ENCODE results near the gene HSPA4. TPM values are rescaled to one million over a fixed set of nuclear protein-coding genes. Genes with fewer than 3 reads are reported as not detected.
A peak's percentile ranks its signal among the peaks of the same experiment; 100 is the strongest.

HSPA4 gene
- total and polyA plus RNA-seq, 4 donors, result 33.0 to 102 (median 62.5) TPM

GRCh38 chr5:133048993-133049725, 2.7 kb upstream of the HSPA4 start:
- H3K4me3 ChIP-seq, result no peak overlapping the region
- H3K36me3 ChIP-seq (ENCODE audit: control insufficient read depth in 4 of 4, insufficient read depth in 4 of 4, low read length in 4 of 4), result peaks cover 0 to 10% (median 0%) of the 10 kb centered on the region in 4 donors
- peak overlapping the region in 1 of 2 donors; percentile 83 for H3K27ac ChIP-seq (ENCODE audit: low read depth in 1 of 2, low read length in 1 of 2)
- TF ChIP-seq CTCF (IDR thresholded peaks at IDR 0.05; ENCODE audit: control extremely low read depth, extremely low read depth), result no peak
- H3K27me3 ChIP-seq (ENCODE audit: control insufficient read depth in 3 of 3, insufficient read depth in 3 of 3, low read length in 2 of 3), result no peaks in the 10 kb centered on the region
- peaks cover 7 to 30% (median 12%) of the 10 kb centered on the region in 5 donors for H3K4me1 ChIP-seq (ENCODE audit: control insufficient read depth in 5 of 5, insufficient read depth in 5 of 5, low read length in 5 of 5)
- no peaks in the 10 kb centered on the region for H3K9me3 ChIP-seq (ENCODE audit: control insufficient read depth in 4 of 4, insufficient read depth in 3 of 4, low read length in 3 of 4)
- ATAC-seq (ENCODE audit: insufficient read depth, low FRiP score), result no peak
- H3K9ac ChIP-seq (ENCODE audit: insufficient read depth in 1 of 2, low read length in 2 of 2), result peak overlapping the region in 1 of 2 donors; percentile 28
- DNase-seq, result peak in 2 of 3 donors; percentile 47 to 48
- WGBS, 2 donors, result 36 to 59% methylated on average over 6 of the region's 6 CpGs

- peak overlapping the region in 1 of 2 donors; percentile 83 for H3K27ac ChIP-seq (ENCODE audit: low read depth in 1 of 2, low read length in 1 of 2)
These were observed 2.1 kb upstream of the HSPA4 start for GRCh38 chr5:133049726-133050048.

GRCh38 chr5:133050521-133050920, 1.3 kb upstream of the HSPA4 start:
- Histone ChIP-seq H3K9me3 (ENCODE audit: control insufficient read depth in 4 of 4, insufficient read depth in 3 of 4, low read length in 3 of 4) (no peaks in the 10 kb centered on the region), H3K36me3 (ENCODE audit: control insufficient read depth in 4 of 4, insufficient read depth in 4 of 4, low read length in 4 of 4) (peaks cover 0 to 10% (median 0%) of the 10 kb centered on the region in 4 donors), H3K4me3 (no peak overlapping the region), H3K27ac (ENCODE audit: low read depth in 1 of 2, low read length in 1 of 2) (peak overlapping the region in 1 of 2 donors; percentile 96), H3K4me1 (ENCODE audit: control insufficient read depth in 5 of 5, insufficient read depth in 5 of 5, low read length in 5 of 5) (peaks cover 7 to 30% (median 12%) of the 10 kb centered on the region in 5 donors), H3K27me3 (ENCODE audit: control insufficient read depth in 3 of 3, insufficient read depth in 3 of 3, low read length in 2 of 3) (no peaks in the 10 kb centered on the region), H3K9ac (ENCODE audit: insufficient read depth in 1 of 2, low read length in 2 of 2) (peak overlapping the region; percentile 95 to 98)
- 42 to 48% methylated on average over 4 of the region's 4 CpGs for WGBS, 2 donors
- no peak for TF ChIP-seq CTCF (IDR thresholded peaks at IDR 0.05; ENCODE audit: control extremely low read depth, extremely low read depth)
- ATAC-seq (ENCODE audit: insufficient read depth, low FRiP score), result no peak
- peak in 1 of 3 donors; percentile 11 for DNase-seq

More at GRCh38 chr5:133049726-133050048, 2.1 kb upstream of the HSPA4 start:
- Histone ChIP-seq H3K27me3 (ENCODE audit: control insufficient read depth in 3 of 3, insufficient read depth in 3 of 3, low read length in 2 of 3) (no peaks in the 10 kb centered on the region), H3K9me3 (ENCODE audit: control insufficient read depth in 4 of 4, insufficient read depth in 3 of 4, low read length in 3 of 4) (no peaks in the 10 kb centered on the region), H3K9ac (ENCODE audit: insufficient read depth in 1 of 2, low read length in 2 of 2) (peak overlapping the region in 1 of 2 donors; percentile 28), H3K4me3 (no peak overlapping the region), H3K36me3 (ENCODE audit: control insufficient read depth in 4 of 4, insufficient read depth in 4 of 4, low read length in 4 of 4) (peaks cover 0 to 10% (median 0%) of the 10 kb centered on the region in 4 donors), H3K4me1 (ENCODE audit: control insufficient read depth in 5 of 5, insufficient read depth in 5 of 5, low read length in 5 of 5) (peaks cover 7 to 30% (median 12%) of the 10 kb centered on the region in 5 donors)
- WGBS, 2 donors, result 35 to 63% methylated on average over 1 of the region's 1 CpG
- no peak for TF ChIP-seq CTCF (IDR thresholded peaks at IDR 0.05; ENCODE audit: control extremely low read depth, extremely low read depth)
- ATAC-seq (ENCODE audit: insufficient read depth, low FRiP score), result no peak
- DNase-seq, result no peak

Data from lung (tissue), 12 donors.